ENCODE data around the gene GPR171.

Gene GPR171

DNA sequence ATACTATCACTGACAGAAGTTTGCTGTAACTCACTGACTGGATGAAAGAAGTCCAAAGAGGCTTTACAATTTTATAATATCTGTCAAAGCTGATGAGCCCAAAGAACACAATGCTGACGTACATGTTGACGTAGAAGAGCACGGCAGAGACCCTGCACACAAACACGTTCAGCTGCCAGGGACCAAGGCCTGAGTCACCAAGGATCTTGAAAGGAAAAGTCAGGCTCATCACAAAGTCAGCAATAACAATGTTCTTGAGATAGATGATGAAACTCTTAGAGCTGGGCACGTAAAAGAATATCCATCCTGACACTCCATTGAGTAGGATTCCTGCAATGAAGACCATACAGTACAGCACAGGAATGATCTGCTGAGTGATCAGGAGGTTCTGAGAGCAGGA, 10.9 kb upstream of the GPR171 start:
- DNase-seq (ENCODE audit: low read depth in 2 of 2): no peak

DNA sequence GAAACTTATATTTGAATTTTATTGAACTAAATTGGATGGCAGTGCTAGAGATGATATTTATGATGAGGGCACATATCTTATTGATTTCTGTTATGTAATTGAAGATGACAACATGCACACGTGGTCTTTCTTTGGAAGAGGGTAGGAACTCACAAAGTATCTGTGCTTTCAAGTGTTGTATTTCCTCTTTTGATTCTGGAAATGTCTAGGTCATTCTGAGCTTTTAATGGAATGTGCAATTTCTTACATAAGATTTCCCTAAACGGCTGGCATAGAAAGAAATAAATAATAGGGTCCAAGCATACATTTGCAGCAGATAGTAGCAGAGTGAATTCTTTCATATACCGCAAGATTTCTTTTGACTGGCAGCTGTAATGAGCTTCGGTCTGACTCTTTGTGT, 10.1 kb upstream of the GPR171 start:
- no peak for DNase-seq (ENCODE audit: low read depth in 2 of 2)

DNA sequence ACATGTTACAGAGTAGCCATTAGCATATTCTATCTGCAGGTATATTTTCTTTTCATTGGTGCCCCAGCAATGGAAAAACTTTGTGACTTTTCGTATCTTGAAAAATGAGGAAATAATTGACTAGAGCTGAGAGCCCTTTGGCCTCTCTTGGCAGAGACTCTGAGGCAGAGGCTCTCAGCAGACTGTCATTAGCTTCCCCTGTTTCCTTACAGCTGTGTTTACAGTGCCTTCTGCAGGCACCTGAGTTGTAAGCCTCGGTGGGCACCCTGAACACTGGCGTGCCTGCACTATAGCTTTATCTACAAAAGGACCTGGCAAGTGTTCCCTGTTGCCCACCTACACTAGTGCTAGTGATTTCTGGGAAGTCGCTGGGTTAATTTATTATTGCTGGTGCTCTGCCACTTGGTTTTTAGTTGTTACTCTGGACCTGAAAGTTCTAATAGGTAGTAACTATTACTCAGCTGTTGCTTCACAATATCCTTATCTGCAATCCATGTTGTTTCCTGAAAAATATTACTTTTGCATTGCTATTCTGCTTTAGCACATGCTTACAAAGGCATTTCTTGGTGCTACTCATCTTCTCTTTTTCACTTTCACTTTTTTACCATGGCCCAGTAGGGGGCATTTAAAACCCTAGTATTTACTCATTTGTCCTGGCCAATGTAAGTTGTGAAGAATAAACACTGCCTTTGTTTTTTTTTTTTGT, 7.8 kb upstream of the GPR171 start:
- no peak for DNase-seq (ENCODE audit: low read depth in 2 of 2)

DNA sequence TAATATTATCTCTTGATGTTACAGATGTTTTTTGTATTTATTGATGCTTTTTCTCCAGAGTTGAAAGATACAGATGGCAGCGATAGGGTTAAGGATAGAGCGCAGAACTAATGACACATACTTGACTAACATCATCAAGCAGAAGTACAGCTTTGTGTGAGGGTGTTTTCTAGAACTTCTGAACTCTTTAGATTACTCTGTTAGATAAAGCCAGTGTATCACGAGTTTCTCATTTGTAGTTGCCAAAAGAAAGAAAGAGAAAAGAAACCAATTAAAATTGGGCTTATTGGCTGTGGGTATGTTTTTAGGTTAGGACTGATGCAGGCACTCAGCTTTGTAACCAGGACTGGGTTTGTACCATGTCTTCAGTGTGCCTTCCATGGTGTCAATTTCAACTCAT, 6.6 kb upstream of the GPR171 start:
- DNase-seq (ENCODE audit: low read depth in 2 of 2): no peak

DNA sequence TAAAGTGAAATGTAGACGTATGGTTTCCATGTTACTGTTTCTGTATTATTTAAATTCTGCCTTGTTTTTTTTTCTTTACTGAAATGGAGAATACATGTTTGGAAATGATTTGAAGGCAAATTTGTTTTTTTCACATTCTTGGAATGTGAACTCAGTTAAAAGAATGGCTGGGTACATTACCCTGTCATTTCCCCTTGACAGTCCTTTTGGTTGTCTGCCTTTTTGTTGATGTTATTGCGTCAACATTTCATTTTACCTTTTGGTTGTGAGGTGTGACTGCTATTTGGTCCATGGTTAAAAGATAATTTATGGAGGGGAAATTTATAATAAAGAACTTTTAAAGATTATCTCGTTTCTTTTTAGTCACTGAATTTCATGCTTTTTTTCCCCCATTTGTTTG, 3.2 kb upstream of the GPR171 start:
- no peak for DNase-seq (ENCODE audit: low read depth in 2 of 2)

DNA sequence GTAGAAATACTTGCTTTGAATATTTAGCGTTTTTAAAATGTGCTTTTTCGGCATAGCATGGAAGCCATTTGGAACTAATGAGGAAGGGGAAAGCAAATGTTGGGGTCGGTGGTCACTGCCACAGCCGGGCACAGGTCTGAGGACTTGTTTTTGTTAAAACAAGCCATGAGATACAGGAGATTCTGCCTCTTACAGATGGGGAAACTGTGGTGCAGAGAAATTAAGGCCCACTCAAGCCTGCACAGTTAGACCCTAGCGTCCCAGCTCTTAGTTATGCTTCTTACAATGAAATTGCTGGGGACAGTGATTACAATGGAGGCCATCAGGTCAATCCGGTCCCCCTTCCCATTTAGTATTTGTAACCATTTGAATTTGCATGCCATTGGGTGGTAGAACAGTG, 2.5 kb upstream of the GPR171 start:
- DNase-seq (ENCODE audit: low read depth in 2 of 2): no peak

DNA sequence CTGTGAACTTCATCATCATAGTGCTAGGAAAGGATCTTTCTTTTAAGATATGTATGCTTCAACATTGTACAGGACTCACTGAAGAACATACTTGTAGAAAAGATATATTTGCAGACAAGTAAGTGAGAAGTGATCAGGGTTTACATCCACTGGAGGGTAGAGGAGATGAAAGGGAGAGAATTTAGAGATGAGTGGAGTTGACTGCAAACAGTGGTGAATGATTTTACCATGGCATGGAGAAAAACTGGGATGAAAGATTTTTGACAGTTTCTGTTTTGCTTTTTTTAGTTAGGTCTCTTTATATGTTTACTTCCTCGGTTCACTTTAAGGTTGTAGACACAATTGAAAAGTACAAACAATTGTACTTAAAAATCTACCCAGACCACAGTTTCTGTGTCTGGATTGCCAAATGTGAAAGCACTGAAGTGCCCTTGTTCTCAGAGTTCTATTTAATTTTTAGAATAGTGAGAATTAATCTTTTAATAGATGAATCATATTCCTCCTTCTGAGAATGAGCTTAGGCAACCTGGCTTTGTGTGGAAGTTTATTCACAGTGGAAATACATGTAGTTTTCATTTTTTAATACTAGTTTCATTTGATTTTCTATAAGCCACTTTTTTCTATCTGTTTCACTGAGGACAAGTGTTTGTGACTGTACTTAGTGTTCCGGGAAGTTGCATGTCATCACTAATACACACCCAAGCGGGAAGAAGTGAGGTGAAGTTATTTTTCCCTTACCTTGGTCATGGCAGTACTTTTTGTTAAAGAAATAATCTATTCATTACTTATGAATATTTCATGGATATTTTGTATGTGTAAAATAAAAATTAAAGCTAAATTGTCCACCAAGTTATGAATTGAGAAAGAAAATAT, 1.8 kb upstream of the GPR171 start:
- no peak for DNase-seq (ENCODE audit: low read depth in 2 of 2)

DNA sequence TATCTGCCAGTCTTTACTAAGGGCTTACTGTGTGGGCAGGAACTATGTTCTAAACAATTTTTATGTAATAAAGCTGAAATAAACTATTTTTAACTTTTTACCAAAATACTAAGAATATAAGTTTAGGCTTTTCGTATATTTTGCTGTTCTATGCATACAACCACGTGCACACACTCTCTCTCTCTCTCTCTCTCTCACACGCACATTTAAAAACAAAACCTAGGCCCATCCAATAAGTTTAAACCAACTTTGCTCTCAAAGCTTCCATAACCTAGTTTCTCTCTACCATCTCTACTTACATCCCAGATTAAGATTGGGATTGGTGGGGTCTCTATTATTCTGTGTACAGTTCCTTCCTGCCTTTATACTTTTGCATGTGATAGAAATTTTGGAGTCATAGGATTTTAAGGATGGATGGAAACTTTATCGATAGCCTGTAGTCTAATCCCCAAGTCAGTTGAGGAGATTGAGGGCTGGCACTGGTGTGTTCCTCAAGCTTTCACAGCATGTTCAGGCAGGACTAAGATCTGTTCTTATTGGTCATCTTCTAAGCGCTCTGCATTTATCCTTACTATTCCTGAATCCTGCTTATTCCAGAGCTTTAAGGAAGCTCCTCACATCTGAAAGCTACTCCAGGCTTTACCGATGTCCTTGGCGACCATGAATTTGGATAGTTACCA, 1.8 kb downstream of the GPR171 start:
- no peak for DNase-seq (ENCODE audit: low read depth in 2 of 2)

DNA sequence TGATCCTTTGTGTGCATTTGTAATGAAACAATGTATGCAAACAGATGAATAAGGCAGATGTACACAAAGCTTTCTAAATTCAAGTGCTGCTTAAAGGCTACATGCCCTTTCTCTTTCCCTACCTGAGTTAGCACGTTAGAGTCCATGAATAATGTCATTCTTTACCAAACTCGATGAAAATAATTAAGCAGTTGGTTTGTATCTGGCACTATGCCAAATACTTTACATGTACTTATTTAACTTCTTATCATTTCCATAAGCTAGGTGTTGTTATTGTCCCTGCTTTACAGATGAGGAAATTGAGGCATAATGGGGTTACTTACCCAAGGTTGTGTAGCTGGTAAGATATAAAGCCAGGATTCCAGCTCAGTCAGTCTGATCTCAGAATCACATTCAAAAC, 2.4 kb downstream of the GPR171 start:
- DNase-seq (ENCODE audit: low read depth in 2 of 2): no peak

DNA sequence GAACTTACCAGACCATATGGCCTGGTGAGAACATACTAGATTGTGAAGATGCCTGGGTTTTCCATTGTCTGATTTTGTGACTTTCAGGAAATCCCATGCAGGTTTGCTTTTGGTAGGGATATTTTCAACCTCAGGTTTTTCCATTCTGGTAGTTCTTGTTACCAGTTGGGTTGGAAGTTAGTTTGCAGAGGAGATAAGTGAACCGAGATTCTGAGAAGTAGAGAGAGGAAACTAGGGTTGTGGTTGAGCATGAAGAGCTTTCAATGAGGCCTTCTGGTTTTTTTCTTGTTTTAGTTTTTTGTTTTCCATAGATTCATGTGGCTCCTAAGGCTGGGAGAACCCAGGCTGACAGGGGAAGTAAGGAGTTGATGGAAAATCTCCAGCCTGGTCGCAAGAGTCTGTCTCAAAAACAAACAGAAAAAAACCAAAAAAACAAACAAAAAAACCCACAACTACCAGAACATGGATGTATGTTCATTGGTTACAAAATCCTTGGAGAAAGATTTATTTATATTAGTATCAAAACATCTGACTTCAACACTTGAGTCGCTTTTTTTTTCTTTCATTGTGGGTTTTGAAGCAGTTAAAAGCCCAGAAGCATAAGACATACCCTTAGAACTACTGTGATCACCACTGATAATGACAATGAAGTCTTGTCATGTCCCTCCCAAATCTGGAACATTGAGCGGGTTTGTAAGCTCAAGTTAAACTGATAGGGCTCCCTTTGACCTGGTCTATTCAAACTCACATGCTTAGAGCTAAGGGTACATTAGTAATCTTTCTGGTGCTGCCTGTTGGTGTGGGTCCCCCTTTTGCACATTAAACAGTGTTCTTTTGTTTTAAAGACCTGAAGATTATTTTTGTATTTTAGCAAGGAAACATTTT, 3.2 kb downstream of the GPR171 start:
- DNase-seq (ENCODE audit: low read depth in 2 of 2): no peak

DNA sequence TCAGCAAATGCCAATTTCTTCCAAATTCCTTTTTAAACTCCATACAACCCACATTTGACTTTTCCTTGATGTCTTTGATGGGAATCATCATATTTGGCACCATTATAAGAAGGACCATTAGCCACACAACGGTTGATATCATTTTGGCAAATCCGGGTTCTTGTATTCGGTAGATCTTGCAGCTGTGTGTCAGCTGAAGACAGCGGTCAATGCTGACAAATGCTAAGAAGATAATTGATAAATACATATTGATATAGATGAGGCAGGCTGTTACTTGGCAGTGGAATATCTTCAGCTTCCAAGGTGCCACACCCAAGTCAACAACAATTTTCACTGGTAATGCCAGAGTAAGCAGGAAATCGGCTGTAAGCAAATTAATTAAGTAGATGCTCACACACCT, 4.2 kb downstream of the GPR171 start:
- no peak for DNase-seq (ENCODE audit: low read depth in 2 of 2)

DNA sequence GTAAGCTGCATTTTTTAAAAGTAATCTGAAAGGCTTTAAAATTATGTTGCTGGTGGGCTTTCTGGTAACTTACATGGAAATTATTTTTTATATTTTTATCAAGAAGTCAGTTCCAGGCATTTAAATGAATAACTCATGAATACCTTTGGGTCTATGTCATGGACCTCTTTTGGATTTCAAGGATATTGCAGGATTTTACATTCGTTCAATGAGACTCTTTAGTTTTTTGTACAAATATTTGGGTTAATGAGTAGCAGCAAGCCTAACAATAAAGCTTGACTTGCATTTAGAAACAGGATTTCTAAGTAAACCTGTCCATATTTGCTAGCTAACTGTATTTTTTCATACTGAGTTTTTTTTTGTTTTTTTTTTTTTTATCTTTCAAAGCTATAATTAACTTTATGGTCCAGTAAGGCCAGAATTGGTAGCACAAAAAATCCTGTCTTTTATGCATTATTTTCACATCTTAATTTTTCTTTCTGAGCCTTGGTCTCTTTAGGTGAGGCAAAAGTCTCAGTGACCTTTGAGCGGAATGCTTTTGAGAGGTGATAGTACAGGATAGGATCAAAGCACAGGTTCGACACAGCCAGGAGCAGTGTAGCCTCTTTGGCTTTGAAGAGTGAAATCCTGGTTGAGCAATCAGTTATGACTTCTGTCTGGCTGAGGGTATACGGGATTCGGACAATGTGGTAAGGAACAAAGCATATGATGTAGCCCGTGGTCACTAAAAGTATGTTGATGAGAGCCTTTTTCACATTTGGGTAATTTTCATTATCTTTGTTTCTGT, 4.8 kb downstream of the GPR171 start:
- no peak for DNase-seq (ENCODE audit: low read depth in 2 of 2)

DNA sequence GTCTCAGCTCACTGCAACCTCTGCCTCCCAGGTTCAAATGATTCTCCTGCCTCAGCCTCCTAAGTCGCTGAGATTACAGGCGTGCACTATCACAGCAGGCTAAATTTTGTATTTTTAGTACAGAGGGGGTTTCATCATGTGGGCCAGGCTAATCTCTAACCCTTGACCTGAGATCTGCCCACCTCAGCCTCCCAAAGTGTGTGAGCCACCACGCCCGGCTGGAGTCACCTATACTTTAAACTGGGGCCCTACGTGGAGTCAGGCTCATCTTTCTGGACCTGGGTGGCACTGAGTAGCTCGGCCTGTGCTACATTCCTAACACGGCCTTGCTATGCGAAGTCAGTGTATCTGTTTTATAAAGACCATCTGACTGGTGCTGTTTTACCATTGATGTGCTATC, 5.8 kb downstream of the GPR171 start:
- DNase-seq (ENCODE audit: low read depth in 2 of 2): no peak

DNA sequence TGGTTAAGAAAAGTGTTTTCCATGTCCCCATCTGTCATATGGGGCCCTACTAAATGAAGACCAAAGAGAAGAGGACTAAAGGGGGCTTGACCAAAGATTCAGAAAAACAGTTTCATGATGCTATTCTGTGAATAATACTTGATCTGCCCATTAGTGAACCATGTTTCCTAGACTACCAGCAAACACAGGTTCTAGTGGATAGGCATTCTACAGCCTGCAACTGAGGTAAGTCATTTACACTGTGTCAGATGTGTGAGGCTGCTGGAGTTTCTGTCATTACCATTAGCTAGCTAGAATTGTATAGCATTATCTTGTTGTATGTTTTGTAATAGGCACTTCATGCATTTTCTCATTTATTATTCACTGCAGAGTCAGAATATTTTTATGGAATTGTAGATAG, 6.6 kb downstream of the GPR171 start:
- no peak for DNase-seq (ENCODE audit: low read depth in 2 of 2)

DNA sequence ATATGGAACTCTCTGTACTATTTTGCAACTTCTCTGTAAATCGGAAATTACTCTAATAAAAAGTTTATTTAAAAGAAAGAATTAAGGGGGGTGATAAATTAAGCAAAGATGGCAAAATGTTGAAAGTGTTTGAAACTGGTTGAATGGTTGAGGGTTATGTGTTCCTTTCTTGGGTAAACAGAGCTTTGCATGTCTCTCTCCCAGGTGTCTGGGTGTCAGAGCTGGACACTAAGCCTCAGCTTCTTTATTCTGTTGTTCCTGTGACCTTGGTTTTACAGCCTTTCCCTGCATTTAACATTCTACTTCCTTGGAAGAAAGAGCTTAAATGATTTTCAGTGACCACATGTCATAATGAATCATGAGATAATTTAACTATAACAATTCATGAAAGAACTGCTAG, 7.2 kb downstream of the GPR171 start:
- no peak for DNase-seq (ENCODE audit: low read depth in 2 of 2)

DNA sequence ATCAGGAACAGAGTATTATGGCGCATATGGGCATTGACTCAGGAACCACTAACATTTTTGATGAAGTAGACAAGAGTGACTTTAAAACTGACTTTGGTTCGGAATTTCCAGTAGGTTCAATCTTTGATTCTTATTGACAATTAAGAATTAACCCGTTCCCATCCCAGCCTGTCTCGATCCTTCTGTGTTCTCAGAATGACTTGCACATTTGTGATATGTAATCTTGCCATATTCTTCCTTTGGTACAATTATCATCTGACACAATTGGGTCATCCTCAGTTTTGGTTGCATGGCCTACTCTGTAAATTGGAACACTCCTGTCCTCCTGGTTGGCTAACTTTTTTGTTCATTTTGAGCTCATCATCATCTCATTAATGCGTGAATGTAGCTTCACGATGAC, 10.5 kb downstream of the GPR171 start:
- DNase-seq (ENCODE audit: low read depth in 2 of 2): no peak

DNA sequence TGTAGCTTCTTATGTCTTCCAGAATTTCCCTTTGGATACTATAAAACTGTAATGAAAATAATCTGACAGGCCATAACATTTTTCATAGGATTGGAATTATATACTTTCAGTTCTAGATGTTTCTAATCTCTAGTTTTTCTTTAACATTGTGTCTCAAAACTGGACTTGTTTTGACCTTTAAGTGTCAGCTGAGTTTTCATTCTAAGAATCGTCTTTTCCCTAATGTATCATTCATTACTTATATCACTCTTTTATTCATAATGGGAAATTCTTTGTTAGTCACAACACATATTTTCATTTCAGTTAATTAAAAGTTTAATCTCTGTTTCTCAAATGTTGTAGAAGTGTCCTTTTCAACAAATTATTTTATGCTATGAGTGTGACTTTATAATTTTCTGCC, 11.9 kb downstream of the GPR171 start:
- DNase-seq (ENCODE audit: low read depth in 2 of 2): no peak

DNA sequence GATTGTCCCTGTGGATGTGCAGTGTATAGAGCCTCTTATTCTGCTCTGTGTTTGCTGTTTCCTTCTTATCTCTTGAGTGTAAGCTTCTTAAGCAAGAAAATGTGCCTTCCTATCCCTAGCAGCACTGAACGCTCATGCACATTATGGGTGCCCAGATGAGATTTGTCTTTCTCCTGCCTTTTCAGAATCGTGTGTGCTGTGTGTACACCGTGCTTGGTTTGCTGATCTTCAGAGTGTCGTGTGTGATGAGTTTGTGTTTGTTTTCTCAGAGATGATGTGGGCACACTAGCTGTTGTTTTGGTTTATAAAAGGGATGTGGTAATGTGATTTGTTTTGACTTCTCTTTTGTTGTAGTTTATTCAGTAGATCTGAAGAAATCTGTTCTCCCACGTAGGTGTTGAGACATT, 19.7 kb downstream of the GPR171 start:
- DNase-seq (ENCODE audit: low read depth in 2 of 2): no peak

DNA sequence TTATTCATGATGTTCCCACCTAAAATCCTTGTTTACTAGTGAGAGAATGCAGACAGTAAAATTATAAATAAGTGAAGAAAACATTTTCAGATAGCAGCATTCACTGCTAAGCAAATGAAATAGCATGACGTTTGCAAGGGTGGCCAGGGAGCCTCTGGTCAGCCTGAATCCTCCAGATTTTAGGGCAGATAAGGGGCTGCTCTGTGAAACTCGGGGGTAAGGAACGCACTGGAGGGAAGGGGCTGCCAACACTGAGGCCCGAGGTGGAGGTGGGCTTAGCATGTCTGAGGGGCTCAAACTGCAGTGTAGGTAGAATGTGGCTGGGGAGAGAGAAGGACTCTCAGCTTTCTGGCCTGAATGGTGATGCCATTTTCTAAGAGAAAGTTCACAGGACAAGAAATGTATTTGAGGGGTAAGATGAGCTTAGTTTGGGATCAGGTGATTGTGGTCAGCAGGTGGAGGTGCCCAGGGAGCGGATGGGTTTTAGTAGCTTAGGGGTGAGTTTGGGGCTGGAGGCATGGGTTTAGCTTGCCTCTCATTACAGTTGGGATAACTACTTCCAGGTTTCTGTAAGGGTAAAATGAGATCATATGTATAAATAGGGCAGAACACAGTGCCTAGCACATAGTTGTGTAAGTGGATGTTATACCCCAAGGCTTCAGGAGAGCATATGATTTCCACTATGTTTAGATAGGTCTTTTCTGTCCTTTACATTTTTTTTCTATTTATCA, 20.5 kb downstream of the GPR171 start:
- no peak for DNase-seq (ENCODE audit: low read depth in 2 of 2)

DNA sequence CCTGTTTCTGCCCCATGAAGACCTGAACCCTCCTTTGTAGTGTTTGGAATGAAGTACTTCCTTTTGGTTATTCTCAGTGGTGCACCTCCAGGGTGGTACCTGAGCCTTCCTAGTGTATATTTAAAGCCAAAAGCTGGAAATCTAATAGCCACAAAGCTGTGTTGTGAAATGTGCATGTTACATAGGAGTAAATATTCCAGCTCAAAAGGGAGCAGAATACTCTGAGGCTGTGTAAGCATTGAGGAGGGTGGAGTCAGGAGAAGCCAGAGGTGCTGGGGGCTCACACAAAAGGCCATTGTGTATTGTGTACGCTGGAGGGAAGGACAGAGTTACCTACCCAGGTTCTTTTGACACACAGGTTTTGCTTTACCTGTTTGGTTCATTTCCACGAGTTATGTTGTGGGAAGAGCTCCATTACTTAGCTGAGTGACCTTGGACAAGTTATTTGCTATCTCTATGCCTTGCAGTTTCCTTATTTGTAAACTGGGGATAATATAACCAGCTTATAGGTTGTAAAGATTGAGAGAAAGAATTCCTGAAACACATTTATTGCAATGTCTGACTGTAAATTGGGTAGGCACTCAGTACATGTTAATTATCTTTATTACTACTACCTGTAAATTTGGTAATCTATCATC, 24.7 kb downstream of the GPR171 start:
- DNase-seq (ENCODE audit: low read depth in 2 of 2): no peak

Measured in stimulated activated CD8-positive, alpha-beta memory T cell treated with anti-CD3 and anti-CD28 coated beads, Interleukin-2, amount 100 ng/mL, for 48 hours (primary cell).